ENCODE results near the gene WDR64.

DNA sequence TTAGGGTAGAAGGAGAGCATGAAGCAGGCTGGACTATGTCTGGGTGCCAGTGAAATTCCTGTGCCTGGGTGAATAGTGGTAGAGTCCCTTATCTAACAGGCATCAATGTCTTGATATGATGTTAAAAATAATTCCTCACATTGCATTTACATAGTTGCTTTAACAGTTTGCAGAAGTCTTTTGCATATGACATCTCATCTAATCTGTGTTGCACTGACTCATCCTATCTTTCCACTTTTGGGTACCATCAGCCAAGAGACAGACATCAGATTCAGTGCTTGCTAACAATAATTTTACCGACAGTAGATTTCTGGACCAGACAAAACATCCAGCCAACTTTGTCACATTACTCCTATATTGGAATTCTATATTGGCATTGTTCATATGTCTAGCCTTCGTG is 92.5 kb downstream of the WDR64 start:
- TF ChIP-seq, protein P1, sequence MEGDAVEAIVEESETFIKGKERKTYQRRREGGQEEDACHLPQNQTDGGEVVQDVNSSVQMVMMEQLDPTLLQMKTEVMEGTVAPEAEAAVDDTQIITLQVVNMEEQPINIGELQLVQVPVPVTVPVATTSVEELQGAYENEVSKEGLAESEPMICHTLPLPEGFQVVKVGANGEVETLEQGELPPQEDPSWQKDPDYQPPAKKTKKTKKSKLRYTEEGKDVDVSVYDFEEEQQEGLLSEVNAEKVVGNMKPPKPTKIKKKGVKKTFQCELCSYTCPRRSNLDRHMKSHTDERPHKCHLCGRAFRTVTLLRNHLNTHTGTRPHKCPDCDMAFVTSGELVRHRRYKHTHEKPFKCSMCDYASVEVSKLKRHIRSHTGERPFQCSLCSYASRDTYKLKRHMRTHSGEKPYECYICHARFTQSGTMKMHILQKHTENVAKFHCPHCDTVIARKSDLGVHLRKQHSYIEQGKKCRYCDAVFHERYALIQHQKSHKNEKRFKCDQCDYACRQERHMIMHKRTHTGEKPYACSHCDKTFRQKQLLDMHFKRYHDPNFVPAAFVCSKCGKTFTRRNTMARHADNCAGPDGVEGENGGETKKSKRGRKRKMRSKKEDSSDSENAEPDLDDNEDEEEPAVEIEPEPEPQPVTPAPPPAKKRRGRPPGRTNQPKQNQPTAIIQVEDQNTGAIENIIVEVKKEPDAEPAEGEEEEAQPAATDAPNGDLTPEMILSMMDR (IDR thresholded peaks at IDR 0.05) = no peak
- TF ChIP-seq POLR2AphosphoS5 (IDR thresholded peaks at IDR 0.05) (no peak), POLR2A (IDR thresholded peaks at IDR 0.05) (no peak)
